HepG2 (cell line): ENCODE data around the gene TRIM66. TPM values are rescaled to one million over a fixed set of nuclear protein-coding genes. Genes with fewer than 3 reads are reported as not detected.

Source experiments
- CBX5 ChIP-seq: sonication (generic); formaldehyde crosslinking; IDR thresholded peaks from 2 replicates; pipeline ENCODE4 v1.4.0; 2020; ENCODE audit warnings: missing genetic modification reagents, borderline replicate concordance
- CENPT ChIP-seq: sonication (generic); formaldehyde crosslinking; IDR thresholded peaks from 2 replicates; pipeline ENCODE4 v1.8.0; 2022; ENCODE audit warnings: low read depth, mild to moderate bottlenecking, moderate library complexity, missing genetic modification reagents
- HES4 ChIP-seq: sonication (generic); formaldehyde crosslinking; IDR thresholded peaks from 2 replicates; pipeline ENCODE4 v1.9.0; 2021; ENCODE audit warnings: mild to moderate bottlenecking, missing genetic modification reagents, borderline replicate concordance
- MATR3 ChIP-seq: sonication (generic); formaldehyde crosslinking; IDR thresholded peaks from 2 replicates; pipeline ENCODE4 v1.4.0; 2020; ENCODE audit warnings: missing genetic modification reagents
- MEIS1 ChIP-seq: sonication (generic); formaldehyde crosslinking; IDR thresholded peaks from 2 replicates; pipeline ENCODE4 v1.9.0; 2021; ENCODE audit warnings: mild to moderate bottlenecking, missing genetic modification reagents, moderate library complexity, borderline replicate concordance
- PRDM10 ChIP-seq: sonication (generic); formaldehyde crosslinking; IDR thresholded peaks from 2 replicates; pipeline ENCODE4 v1.4.0; 2020; ENCODE audit warnings: low read depth, missing genetic modification reagents
- TBX2 ChIP-seq: sonication (generic); formaldehyde crosslinking; IDR thresholded peaks from 2 replicates; pipeline ENCODE4 v1.5.0; 2020; ENCODE audit warnings: missing genetic modification reagents, mild to moderate bottlenecking, borderline replicate concordance
- THAP9 ChIP-seq: sonication (generic); formaldehyde crosslinking; IDR thresholded peaks from 2 replicates; pipeline ENCODE4; 2020; ENCODE audit warnings: missing genetic modification reagents, mild to moderate bottlenecking, borderline replicate concordance
- ZFP90 ChIP-seq: sonication (generic); formaldehyde crosslinking; IDR thresholded peaks from 2 replicates; pipeline ENCODE4 v1.8.0; 2022; ENCODE audit warnings: missing genetic modification reagents, mild to moderate bottlenecking, inconsistent platforms, borderline replicate concordance
- ZNF282 ChIP-seq: fragments of 450-650 bp; IDR thresholded peaks from 2 replicates; pipeline ENCODE4 v1.6.1; 2018; ENCODE audit not compliant: partially characterized antibody
- ZNF451 ChIP-seq: sonication (generic); formaldehyde crosslinking; IDR thresholded peaks from 2 replicates; pipeline ENCODE4 v1.5.0; 2020; ENCODE audit warnings: mild to moderate bottlenecking, missing genetic modification reagents
- ZNF557 ChIP-seq: sonication (generic); formaldehyde crosslinking; IDR thresholded peaks from 2 replicates; pipeline ENCODE4 v1.4.0; 2020; ENCODE audit warnings: missing genetic modification reagents
- ZNF605 ChIP-seq: sonication (generic); formaldehyde crosslinking; IDR thresholded peaks from 2 replicates; pipeline ENCODE4 v1.8.0; 2022; ENCODE audit warnings: mild to moderate bottlenecking, missing genetic modification reagents
- ZNF724P ChIP-seq: sonication (generic); formaldehyde crosslinking; IDR thresholded peaks from 2 replicates; pipeline ENCODE4 v1.8.0; 2022; ENCODE audit warnings: missing genetic modification reagents, borderline replicate concordance
- ZNF839 ChIP-seq: sonication (generic); formaldehyde crosslinking; IDR thresholded peaks from 2 replicates; pipeline ENCODE4 v1.4.0; 2020; ENCODE audit warnings: missing genetic modification reagents, mild to moderate bottlenecking, borderline replicate concordance
- polyA plus RNA-seq, 8 experiments: library from polyadenylated mRNA; depleted of rRNA in 3 of 8; stranded (reverse) in 7 of 8; unstranded in 1 of 8; fragments of >200 nt; fragmentation: Illumina TruSeq in 4 of 8; extraction: Trizol in 4 of 8; gene quantifications; 2 replicates each; pipeline versions ENCODE4 v1.2.1 to v1.2.3, GENCODE V29; 2011 to 2016; ENCODE audit warnings: low read depth in 4 of 8, missing spikeins in 1 of 8, mixed read lengths in 1 of 8; ENCODE audit not compliant: insufficient read depth in 1 of 8
- total RNA-seq, 5 experiments: library from RNA; depleted of rRNA; stranded (reverse); fragments of >200 nt; fragmentation: Illumina TruSeq; extraction: Trizol; gene quantifications; 2 replicates each; pipeline ENCODE4 v1.2.3, GENCODE V29; 2016; ENCODE audit warnings: low read depth in 1 of 5
- TF ChIP-seq, protein P1 (sequence below): IDR thresholded peaks from 2 replicates; pipeline ENCODE4 v1.6.1; 2018; ENCODE audit warnings: missing genetic modification reagents, mild to moderate bottlenecking, missing compliant biosample characterization
- TF ChIP-seq, protein P2 (sequence below): sonication (generic); formaldehyde crosslinking; IDR thresholded peaks from 2 replicates; pipeline ENCODE4 v1.8.0; 2022; ENCODE audit warnings: missing genetic modification reagents, mild to moderate bottlenecking, moderate library complexity, borderline replicate concordance
- TF ChIP-seq, protein P3 (sequence below): IDR thresholded peaks from 2 replicates; pipeline ENCODE4 v1.6.1; 2016; ENCODE audit warnings: low read depth

Gene TRIM66
- total and polyA plus RNA-seq, 2 of the 13 experiments (the other 11 are each of a cell fraction or from before 2014, with no cell fraction given), result 4.9 to 6.1 TPM

DNA sequence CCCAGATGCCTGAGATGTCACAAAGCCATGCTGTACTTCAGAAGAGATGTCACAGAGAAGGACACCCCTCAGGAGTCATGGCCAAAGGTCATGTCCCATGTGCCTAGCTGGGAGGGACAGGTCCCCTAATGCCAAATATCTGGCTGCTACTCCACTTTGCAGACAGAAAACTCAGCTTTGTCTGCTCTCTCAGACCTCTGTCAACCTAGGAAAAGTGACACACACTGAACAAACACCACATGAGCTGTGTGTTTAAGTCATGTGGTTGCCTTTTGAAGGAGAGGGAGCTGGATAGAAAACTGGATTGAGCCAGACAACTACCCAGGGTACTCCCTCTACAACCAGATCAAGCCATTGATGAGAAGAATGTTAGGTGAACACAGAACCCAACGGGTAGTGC, 3.5 kb downstream of the TRIM66 start (continued):
- no peak for TF ChIP-seq CENPT (CRISPR knock-in tag)
- TF ChIP-seq ZNF605 (CRISPR knock-in tag), result peak; percentile 45; the same call in 1 of the 2 replicates
- no peak for TF ChIP-seq ZNF839 (CRISPR knock-in tag)
- TF ChIP-seq ZNF724P, result no peak
- TF ChIP-seq, protein P1, sequence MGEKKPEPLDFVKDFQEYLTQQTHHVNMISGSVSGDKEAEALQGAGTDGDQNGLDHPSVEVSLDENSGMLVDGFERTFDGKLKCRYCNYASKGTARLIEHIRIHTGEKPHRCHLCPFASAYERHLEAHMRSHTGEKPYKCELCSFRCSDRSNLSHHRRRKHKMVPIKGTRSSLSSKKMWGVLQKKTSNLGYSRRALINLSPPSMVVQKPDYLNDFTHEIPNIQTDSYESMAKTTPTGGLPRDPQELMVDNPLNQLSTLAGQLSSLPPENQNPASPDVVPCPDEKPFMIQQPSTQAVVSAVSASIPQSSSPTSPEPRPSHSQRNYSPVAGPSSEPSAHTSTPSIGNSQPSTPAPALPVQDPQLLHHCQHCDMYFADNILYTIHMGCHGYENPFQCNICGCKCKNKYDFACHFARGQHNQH, result 0 out of 2 replicates have a peak, but pooled peaks have one; percentile 33
- TF ChIP-seq, protein P2, sequence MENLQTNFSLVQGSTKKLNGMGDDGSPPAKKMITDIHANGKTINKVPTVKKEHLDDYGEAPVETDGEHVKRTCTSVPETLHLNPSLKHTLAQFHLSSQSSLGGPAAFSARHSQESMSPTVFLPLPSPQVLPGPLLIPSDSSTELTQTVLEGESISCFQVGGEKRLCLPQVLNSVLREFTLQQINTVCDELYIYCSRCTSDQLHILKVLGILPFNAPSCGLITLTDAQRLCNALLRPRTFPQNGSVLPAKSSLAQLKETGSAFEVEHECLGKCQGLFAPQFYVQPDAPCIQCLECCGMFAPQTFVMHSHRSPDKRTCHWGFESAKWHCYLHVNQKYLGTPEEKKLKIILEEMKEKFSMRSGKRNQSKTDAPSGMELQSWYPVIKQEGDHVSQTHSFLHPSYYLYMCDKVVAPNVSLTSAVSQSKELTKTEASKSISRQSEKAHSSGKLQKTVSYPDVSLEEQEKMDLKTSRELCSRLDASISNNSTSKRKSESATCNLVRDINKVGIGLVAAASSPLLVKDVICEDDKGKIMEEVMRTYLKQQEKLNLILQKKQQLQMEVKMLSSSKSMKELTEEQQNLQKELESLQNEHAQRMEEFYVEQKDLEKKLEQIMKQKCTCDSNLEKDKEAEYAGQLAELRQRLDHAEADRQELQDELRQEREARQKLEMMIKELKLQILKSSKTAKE (CRISPR knock-in tag), result no peak
- no peak for TF ChIP-seq MATR3 (CRISPR knock-in tag)
- no peak for TF ChIP-seq ZNF282
- no peak for TF ChIP-seq HES4 (CRISPR knock-in tag)
- TF ChIP-seq ZFP90, result no peak
- TF ChIP-seq ZNF451 (CRISPR knock-in tag), result no peak
- no peak for TF ChIP-seq CBX5 (CRISPR knock-in tag)
- no peak for TF ChIP-seq PRDM10 (CRISPR knock-in tag)
- no peak for TF ChIP-seq THAP9 (CRISPR knock-in tag)
- TF ChIP-seq ZNF557 (CRISPR knock-in tag), result 0 out of 2 replicates have a peak, but pooled peaks have one; percentile 43
- 0 out of 2 replicates have a peak, but pooled peaks have one; percentile 54 for TF ChIP-seq MEIS1 (CRISPR knock-in tag)
- TF ChIP-seq, protein P3, sequence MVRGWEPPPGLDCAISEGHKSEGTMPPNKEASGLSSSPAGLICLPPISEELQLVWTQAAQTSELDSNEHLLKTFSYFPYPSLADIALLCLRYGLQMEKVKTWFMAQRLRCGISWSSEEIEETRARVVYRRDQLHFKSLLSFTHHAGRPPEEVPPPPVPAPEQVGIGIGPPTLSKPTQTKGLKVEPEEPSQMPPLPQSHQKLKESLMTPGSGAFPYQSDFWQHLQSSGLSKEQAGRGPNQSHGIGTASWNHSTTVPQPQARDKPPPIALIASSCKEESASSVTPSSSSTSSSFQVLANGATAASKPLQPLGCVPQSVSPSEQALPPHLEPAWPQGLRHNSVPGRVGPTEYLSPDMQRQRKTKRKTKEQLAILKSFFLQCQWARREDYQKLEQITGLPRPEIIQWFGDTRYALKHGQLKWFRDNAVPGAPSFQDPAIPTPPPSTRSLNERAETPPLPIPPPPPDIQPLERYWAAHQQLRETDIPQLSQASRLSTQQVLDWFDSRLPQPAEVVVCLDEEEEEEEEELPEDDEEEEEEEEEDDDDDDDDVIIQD (CRISPR knock-in tag), result peak; percentile 76; the same call in 1 of the 2 replicates
- TF ChIP-seq TBX2, result no peak
